Measurements from ENCODE around the gene MPPED1.

DNA sequence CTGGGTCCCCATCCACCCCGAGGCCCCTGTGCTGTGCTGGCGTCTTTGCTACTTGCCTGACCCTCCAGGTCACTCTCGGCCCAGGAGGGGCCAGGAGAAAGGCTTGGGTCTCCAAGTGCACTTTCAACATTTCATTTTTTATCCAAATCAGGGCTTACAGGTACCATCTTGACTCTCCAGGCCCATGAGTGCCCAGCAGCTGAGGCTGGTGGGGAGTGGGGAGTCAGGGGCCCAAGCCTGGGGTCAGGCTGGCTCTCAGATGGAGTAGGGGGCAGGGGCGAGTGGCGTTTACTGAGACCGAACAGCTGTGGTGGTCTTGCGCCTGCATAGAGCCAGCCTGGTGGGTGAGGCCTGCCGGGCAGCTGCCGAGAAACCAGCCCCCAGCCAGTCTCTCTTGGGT lies 61.6 kb downstream of the MPPED1 start:
- no peak for TF ChIP-seq CTCF (IDR thresholded peaks at IDR 0.05)
- TF ChIP-seq POLR2AphosphoS5 (IDR thresholded peaks at IDR 0.05), result no peak
- TF ChIP-seq POLR2A (IDR thresholded peaks at IDR 0.05), result no peak
- no peak for TF ChIP-seq EP300 (IDR thresholded peaks at IDR 0.05)
